RWPE2 (cell line): ENCODE measurements around the gene UBASH3A.

Source experiments
- ATAC-seq: fragments of 200-7000 bp; cut with Tn5 transposase; 3 replicates; pipeline ENCODE4 v1.9.1; 2021; ENCODE audit warnings: low read depth
- DNase-seq: peaks from one replicate; pipeline ENCODE4 v3.0.0-alpha.2; 2020; ENCODE audit warnings: low spot score
- H3K27ac ChIP-seq: fragments of 450-650 bp; 2 replicates; pipeline ENCODE4 v1.5.1; 2017; ENCODE audit warnings: mild to moderate bottlenecking; ENCODE audit not compliant: poor library complexity, severe bottlenecking
- H3K27me3 ChIP-seq: fragments of 250-450 bp; sonication (Bioruptor Pico); 2 replicates; pipeline ENCODE4 v1.5.1; 2021; ENCODE audit warnings: mild to moderate bottlenecking, moderate library complexity; ENCODE audit not compliant: insufficient read depth, poor library complexity, severe bottlenecking
- H3K36me3 ChIP-seq: fragments of 250-450 bp; sonication (Bioruptor Pico); 2 replicates; pipeline ENCODE4 v1.5.1; 2020; ENCODE audit warnings: low read depth, mild to moderate bottlenecking, moderate library complexity
- H3K4me1 ChIP-seq: fragments of 250-450 bp; sonication (Bioruptor Pico); 2 replicates; pipeline ENCODE4 v1.5.1; 2021; ENCODE audit warnings: mild to moderate bottlenecking, moderate library complexity; ENCODE audit not compliant: insufficient read depth, poor library complexity, severe bottlenecking
- H3K4me3 ChIP-seq: fragments of 250-450 bp; sonication (Bioruptor Pico); 2 replicates; pipeline ENCODE4 v1.5.1; 2021; ENCODE audit warnings: mild to moderate bottlenecking, moderate library complexity; ENCODE audit not compliant: severe bottlenecking
- H3K9me3 ChIP-seq: fragments of 250-450 bp; sonication (Bioruptor Pico); 2 replicates; pipeline ENCODE4 v1.5.1; 2021; ENCODE audit warnings: mild to moderate bottlenecking, moderate library complexity; ENCODE audit not compliant: severe bottlenecking
- TF ChIP-seq, protein P1 (sequence below): fragments of 450-650 bp; IDR thresholded peaks from one replicate; pipeline ENCODE4 v1.5.1; 2017; ENCODE audit warnings: mild to moderate bottlenecking, moderate library complexity; ENCODE audit not compliant: poor library complexity, severe bottlenecking

Gene UBASH3A

DNA sequence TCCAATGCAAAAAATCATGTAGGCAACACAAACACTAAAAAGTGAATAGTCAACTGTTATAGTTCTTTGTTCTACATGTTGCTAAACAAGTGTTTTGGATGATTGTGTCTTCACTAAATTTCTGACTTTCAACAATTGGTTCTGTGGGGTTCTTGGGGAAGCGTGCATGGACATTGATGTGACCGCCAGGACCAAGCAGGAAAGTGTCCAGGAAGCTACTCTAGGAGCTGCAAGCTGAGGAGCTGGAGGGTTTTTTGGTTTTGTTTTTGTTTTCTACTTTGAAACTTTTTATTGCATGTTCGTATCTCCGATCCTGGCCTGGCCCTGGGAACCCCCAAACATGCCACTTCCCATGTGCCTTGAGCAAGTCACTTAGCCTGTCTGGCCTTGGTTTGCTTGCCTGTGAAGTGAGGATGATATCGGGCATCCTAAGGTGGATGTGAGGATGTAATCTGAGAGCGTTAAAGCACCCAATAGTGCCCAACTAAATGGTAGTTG lies 15.8 kb upstream of the UBASH3A start:
- Histone ChIP-seq H3K4me1 (no peaks in the 10 kb centered on the region), H3K27ac (no peak overlapping the region), H3K9me3 (no peaks in the 10 kb centered on the region), H3K4me3 (no peak overlapping the region), H3K27me3 (no peaks in the 10 kb centered on the region), H3K36me3 (no peaks in the 10 kb centered on the region)
- no peak for DNase-seq
- ATAC-seq, result no peak
- TF ChIP-seq, protein P1, sequence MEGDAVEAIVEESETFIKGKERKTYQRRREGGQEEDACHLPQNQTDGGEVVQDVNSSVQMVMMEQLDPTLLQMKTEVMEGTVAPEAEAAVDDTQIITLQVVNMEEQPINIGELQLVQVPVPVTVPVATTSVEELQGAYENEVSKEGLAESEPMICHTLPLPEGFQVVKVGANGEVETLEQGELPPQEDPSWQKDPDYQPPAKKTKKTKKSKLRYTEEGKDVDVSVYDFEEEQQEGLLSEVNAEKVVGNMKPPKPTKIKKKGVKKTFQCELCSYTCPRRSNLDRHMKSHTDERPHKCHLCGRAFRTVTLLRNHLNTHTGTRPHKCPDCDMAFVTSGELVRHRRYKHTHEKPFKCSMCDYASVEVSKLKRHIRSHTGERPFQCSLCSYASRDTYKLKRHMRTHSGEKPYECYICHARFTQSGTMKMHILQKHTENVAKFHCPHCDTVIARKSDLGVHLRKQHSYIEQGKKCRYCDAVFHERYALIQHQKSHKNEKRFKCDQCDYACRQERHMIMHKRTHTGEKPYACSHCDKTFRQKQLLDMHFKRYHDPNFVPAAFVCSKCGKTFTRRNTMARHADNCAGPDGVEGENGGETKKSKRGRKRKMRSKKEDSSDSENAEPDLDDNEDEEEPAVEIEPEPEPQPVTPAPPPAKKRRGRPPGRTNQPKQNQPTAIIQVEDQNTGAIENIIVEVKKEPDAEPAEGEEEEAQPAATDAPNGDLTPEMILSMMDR, result no peak

DNA sequence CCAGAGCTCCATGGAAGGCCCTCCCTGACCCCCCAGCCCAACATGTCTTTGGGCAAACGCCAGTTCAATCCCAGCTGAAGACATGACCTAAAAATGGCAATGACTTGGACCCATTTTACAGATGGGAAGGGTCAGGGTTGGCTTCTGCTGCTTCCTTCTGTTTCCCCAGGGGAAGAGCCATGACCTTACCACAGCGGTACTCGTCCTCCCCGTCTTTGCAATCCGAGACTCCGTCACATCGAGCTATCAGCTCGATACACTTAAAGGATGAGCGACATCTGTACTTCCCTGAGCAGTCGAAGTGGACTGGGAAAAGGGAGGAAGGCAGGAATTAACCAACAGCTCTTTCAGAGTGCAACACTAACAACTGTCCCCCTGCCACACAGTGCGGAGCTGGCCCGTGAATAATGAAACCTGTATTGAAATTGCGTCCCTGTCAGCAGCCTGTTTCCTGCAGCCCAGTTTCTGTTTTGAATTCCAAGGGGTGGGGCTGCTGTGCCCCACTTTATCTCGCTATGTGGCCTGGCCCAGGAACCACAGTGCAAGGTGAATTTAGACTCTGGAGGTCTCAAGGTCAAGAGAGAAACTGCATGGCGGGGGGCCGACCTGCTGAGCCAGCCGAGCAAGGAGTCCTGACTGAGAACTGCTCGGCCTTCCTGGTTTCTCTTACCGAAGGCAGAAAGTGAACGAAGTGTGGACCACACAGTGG lies 14.8 kb upstream of the UBASH3A start:
- TF ChIP-seq, protein P1, result no peak
- Histone ChIP-seq H3K4me3 (no peak overlapping the region), H3K4me1 (no peaks in the 10 kb centered on the region), H3K27me3 (no peaks in the 10 kb centered on the region), H3K9me3 (no peaks in the 10 kb centered on the region), H3K36me3 (no peaks in the 10 kb centered on the region), H3K27ac (no peak overlapping the region)
- ATAC-seq (no peak), DNase-seq (no peak)

DNA sequence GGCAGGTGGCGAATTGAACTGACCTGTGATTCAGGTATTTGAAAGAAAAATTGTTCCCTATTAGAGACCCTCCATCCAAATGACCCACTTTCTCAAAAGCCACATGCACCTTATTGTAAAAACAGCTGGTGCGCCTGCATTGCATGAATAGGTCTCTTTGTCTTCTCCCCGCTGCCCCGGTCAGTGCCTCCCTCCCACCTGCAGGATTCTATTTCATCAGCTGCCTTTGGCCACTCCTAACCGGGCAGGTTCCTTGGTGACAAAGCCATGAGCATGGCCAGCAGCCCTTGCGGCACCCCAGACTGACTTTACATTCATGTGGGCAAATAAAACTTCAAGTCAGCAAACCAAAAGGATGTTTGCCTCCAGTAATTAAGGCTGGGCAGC lies 14.3 kb upstream of the UBASH3A start:
- Histone ChIP-seq H3K36me3 (no peaks in the 10 kb centered on the region), H3K9me3 (no peaks in the 10 kb centered on the region), H3K4me3 (no peak overlapping the region), H3K27me3 (no peaks in the 10 kb centered on the region), H3K27ac (no peak overlapping the region), H3K4me1 (no peaks in the 10 kb centered on the region)
- ATAC-seq (no peak), DNase-seq (no peak)
- TF ChIP-seq, protein P1, result no peak

DNA sequence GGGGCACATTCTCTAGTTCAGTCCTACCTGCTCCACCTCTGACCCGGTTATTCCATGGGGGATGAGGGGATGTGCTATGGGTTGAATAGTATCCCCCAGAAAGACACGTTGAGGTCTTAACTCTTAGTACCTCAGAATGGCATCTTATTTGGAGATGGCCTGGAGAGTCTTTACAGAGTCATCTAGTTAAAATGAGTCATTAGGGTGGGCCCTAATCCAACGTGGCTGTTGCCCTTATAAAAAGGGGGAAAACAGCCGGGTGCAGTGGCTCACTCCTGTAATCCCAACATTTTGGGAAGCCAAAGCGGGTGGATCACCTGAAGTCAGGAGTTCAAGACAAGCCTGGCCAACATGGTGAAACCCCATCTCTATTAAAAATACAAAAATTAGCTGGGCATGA lies 13.5 kb upstream of the UBASH3A start:
- ATAC-seq, result no peak
- Histone ChIP-seq H3K27me3 (no peaks in the 10 kb centered on the region), H3K4me3 (no peak overlapping the region), H3K4me1 (no peaks in the 10 kb centered on the region), H3K36me3 (no peaks in the 10 kb centered on the region), H3K9me3 (no peaks in the 10 kb centered on the region), H3K27ac (no peak overlapping the region)
- no peak for DNase-seq
- TF ChIP-seq, protein P1, result no peak

DNA sequence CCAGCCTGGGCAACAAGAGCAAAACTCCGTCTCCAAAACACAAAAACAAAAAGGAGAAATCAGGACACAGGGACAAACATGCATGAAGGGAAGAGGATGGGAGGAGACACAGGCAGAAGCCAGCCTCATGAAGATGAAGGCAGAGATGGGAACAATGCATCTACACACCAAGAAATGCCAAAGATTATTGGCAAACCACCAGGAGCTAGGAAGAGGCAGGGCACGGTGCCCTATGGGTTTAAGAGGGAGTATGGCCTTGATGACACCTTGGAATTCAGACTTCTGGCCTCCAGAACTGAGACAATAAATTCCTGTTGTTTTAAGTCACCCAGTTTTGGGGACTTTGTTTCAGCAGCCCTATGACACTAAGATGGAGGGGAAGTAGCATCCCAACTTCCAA lies 13.0 kb upstream of the UBASH3A start:
- Histone ChIP-seq H3K9me3 (no peaks in the 10 kb centered on the region), H3K4me1 (peaks cover 1% of the 10 kb centered on the region)
- no peak for DNase-seq

More for the DNA sequence above, 13.0 kb upstream of the UBASH3A start:
- H3K4me3 ChIP-seq, result no peak overlapping the region
- H3K36me3 ChIP-seq, result no peaks in the 10 kb centered on the region
- no peak for ATAC-seq
- H3K27me3 ChIP-seq, result no peaks in the 10 kb centered on the region
- TF ChIP-seq, protein P1, result no peak
- H3K27ac ChIP-seq, result no peak overlapping the region
